Stomach (tissue), 4 donors: ENCODE data around the gene PSORS1C1.

Experiments used
- EP300 ChIP-seq: sonication (generic); formaldehyde crosslinking; IDR thresholded peaks from one replicate; pipeline ENCODE4 v1.6.1; 2017; ENCODE audit warnings: antibody characterized with exemption
- POLR2A ChIP-seq, 4 donors: fragments of 450-650 bp; IDR thresholded peaks; one replicate each; pipeline ENCODE4 v1.6.1; 2016; ENCODE audit warnings: antibody characterized with exemption in 4 of 4, control low read depth in 2 of 4, mild to moderate bottlenecking in 1 of 4, moderate library complexity in 1 of 4
- POLR2AphosphoS5 ChIP-seq, 3 donors: sonication (generic); formaldehyde crosslinking; IDR thresholded peaks; one replicate each; pipeline ENCODE4 v1.6.1; 2016; ENCODE audit warnings: antibody characterized with exemption in 3 of 3
- TF ChIP-seq, protein P1 (sequence below), 7 experiments: fragments of 450-650 bp in 4 of 7; fragments of 200-600 bp in 3 of 7; sonication (generic) in 3 of 7; IDR thresholded peaks; one replicate each; pipeline ENCODE4 v1.5.1; 2016 to 2019; ENCODE audit warnings: antibody characterized with exemption in 7 of 7, control low read depth in 2 of 7, mild to moderate bottlenecking in 1 of 7

DNA sequence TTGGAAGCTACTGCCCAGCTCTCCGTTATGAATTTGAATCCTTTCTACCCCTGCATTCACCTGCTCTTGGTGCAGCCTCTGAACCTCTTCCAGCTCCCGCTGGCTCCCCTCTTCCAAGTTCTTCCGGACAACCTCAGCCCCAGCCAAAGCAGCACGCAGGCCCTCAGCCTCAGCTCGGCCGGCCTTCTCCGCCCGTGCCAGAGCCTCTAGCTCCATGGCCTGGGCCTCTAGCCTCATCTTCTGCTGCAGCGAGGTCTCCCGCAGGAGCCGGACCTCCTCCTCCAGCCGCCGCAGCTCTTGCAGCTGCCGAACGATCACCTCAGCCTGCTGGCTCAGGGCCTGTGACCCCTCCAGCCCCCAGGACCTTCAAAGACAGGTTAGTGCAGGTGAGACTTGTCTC is 39.8 kb downstream of the PSORS1C1 start:
- TF ChIP-seq, protein P1, sequence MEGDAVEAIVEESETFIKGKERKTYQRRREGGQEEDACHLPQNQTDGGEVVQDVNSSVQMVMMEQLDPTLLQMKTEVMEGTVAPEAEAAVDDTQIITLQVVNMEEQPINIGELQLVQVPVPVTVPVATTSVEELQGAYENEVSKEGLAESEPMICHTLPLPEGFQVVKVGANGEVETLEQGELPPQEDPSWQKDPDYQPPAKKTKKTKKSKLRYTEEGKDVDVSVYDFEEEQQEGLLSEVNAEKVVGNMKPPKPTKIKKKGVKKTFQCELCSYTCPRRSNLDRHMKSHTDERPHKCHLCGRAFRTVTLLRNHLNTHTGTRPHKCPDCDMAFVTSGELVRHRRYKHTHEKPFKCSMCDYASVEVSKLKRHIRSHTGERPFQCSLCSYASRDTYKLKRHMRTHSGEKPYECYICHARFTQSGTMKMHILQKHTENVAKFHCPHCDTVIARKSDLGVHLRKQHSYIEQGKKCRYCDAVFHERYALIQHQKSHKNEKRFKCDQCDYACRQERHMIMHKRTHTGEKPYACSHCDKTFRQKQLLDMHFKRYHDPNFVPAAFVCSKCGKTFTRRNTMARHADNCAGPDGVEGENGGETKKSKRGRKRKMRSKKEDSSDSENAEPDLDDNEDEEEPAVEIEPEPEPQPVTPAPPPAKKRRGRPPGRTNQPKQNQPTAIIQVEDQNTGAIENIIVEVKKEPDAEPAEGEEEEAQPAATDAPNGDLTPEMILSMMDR (IDR thresholded peaks at IDR 0.05), result no peak
- TF ChIP-seq POLR2AphosphoS5 (IDR thresholded peaks at IDR 0.05) (no peak), POLR2A (IDR thresholded peaks at IDR 0.05) (no peak), EP300 (no peak)
